Lower leg skin (tissue), 3 donors: ENCODE results near the gene CPA5.

Source experiments
- POLR2A ChIP-seq, 2 donors: fragments of 450-650 bp; IDR thresholded peaks; one replicate each; pipeline ENCODE4 v1.6.1; 2016 to 2017; ENCODE audit warnings: antibody characterized with exemption in 2 of 2, mild to moderate bottlenecking in 1 of 2, moderate library complexity in 1 of 2
- TF ChIP-seq, protein P1 (sequence below), 3 donors: fragments of 450-650 bp; IDR thresholded peaks; one replicate each; pipeline ENCODE4 v1.5.1; 2016; ENCODE audit warnings: antibody characterized with exemption in 3 of 3, mild to moderate bottlenecking in 3 of 3, moderate library complexity in 2 of 3

DNA sequence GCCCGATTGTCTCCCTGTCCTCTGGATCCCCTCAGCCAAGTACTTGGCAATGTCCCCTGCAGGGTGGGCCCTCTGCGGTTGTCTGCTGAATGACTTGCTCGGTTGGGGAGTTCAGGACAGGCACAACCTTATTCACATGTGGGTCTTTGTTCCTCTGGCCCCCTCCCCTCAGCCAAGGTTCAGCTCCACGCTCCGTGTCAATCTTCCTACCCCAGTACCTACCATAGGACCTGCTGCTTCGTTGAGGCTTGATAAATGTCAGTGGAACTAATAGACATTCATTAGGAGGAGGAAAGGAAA is 7.1 kb downstream of the CPA5 start:
- TF ChIP-seq POLR2A (IDR thresholded peaks at IDR 0.05) = no peak
- TF ChIP-seq, protein P1, sequence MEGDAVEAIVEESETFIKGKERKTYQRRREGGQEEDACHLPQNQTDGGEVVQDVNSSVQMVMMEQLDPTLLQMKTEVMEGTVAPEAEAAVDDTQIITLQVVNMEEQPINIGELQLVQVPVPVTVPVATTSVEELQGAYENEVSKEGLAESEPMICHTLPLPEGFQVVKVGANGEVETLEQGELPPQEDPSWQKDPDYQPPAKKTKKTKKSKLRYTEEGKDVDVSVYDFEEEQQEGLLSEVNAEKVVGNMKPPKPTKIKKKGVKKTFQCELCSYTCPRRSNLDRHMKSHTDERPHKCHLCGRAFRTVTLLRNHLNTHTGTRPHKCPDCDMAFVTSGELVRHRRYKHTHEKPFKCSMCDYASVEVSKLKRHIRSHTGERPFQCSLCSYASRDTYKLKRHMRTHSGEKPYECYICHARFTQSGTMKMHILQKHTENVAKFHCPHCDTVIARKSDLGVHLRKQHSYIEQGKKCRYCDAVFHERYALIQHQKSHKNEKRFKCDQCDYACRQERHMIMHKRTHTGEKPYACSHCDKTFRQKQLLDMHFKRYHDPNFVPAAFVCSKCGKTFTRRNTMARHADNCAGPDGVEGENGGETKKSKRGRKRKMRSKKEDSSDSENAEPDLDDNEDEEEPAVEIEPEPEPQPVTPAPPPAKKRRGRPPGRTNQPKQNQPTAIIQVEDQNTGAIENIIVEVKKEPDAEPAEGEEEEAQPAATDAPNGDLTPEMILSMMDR (IDR thresholded peaks at IDR 0.05) = no peak
